ENCODE results near the gene MAU2. TPM values are rescaled to one million over a fixed set of nuclear protein-coding genes. Genes with fewer than 3 reads are reported as not detected.

Gene MAU2
- total and polyA plus RNA-seq, 2 donors (not counting 1 experiment from before 2014, with no cell fraction given): 11.1 to 29.4 TPM

- H3K27me3 ChIP-seq (ENCODE audit: control insufficient read depth, insufficient read depth, low read length): no peaks in the 10 kb centered on the region
- H3K4me2 ChIP-seq (ENCODE audit: extremely low read depth, insufficient read depth, low read length): no peak overlapping the region
- no peaks in the 10 kb centered on the region for H3K9me3 ChIP-seq (ENCODE audit: control insufficient read depth, insufficient read depth, low read depth, low read length)
- no peak overlapping the region for H3K27ac ChIP-seq (ENCODE audit: insufficient read depth, low read length)
- no peak overlapping the region for H3K4me3 ChIP-seq (replicated peaks in 1 of 4; ENCODE audit: control extremely low read depth in 1 of 4, insufficient read depth in 1 of 4, low read depth in 3 of 4, low read length in 4 of 4)
- no peaks in the 10 kb centered on the region for H3K79me2 ChIP-seq (ENCODE audit: control insufficient read depth, insufficient read depth, low read length)
- no peaks in the 10 kb centered on the region for H4K20me1 ChIP-seq (ENCODE audit: control insufficient read depth, extremely low read depth, insufficient read depth, low read length)
- H3K4me1 ChIP-seq (ENCODE audit: control insufficient read depth, extremely low read depth, insufficient read depth, low read length): no peaks in the 10 kb centered on the region
- DNase-seq (ENCODE audit: low read depth in 2 of 2): no peak
- H2AFZ ChIP-seq (ENCODE audit: low read length): no peak overlapping the region
- peaks cover 40% of the 10 kb centered on the region for H3K36me3 ChIP-seq (ENCODE audit: control insufficient read depth, insufficient read depth, low read length)
- H3K9ac ChIP-seq (ENCODE audit: insufficient read depth, low read length): no peak overlapping the region
- TF ChIP-seq, protein P1, sequence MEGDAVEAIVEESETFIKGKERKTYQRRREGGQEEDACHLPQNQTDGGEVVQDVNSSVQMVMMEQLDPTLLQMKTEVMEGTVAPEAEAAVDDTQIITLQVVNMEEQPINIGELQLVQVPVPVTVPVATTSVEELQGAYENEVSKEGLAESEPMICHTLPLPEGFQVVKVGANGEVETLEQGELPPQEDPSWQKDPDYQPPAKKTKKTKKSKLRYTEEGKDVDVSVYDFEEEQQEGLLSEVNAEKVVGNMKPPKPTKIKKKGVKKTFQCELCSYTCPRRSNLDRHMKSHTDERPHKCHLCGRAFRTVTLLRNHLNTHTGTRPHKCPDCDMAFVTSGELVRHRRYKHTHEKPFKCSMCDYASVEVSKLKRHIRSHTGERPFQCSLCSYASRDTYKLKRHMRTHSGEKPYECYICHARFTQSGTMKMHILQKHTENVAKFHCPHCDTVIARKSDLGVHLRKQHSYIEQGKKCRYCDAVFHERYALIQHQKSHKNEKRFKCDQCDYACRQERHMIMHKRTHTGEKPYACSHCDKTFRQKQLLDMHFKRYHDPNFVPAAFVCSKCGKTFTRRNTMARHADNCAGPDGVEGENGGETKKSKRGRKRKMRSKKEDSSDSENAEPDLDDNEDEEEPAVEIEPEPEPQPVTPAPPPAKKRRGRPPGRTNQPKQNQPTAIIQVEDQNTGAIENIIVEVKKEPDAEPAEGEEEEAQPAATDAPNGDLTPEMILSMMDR (conservative IDR thresholded peaks at IDR 0.05 in 1 of 2, IDR thresholded peaks at IDR 0.05 in 1 of 2; ENCODE audit: low read depth in 1 of 2, low read length in 2 of 2): no peak
- TF ChIP-seq EZH2 (IDR thresholded peaks at IDR 0.05; ENCODE audit: low read length, missing control alignments): no peak
Measured at GRCh38 chr19:19352823-19353222, 32.2 kb downstream of the MAU2 start.

- no peaks in the 10 kb centered on the region for H4K20me1 ChIP-seq (ENCODE audit: control insufficient read depth, extremely low read depth, insufficient read depth, low read length)
- no peaks in the 10 kb centered on the region for H3K9me3 ChIP-seq (ENCODE audit: control insufficient read depth, insufficient read depth, low read depth, low read length)
- DNase-seq (ENCODE audit: low read depth in 2 of 2): no peak
Measured at GRCh38 chr19:19354007-19354406, 33.4 kb downstream of the MAU2 start.

GRCh38 chr19:19354932-19355331 lies 34.3 kb downstream of the MAU2 start:
- H3K4me3 ChIP-seq (replicated peaks in 1 of 4; ENCODE audit: control extremely low read depth in 1 of 4, insufficient read depth in 1 of 4, low read depth in 3 of 4, low read length in 4 of 4): no peak overlapping the region
- H2AFZ ChIP-seq (ENCODE audit: low read length): no peak overlapping the region
- H3K4me2 ChIP-seq (ENCODE audit: extremely low read depth, insufficient read depth, low read length): no peak overlapping the region
- H3K9me3 ChIP-seq (ENCODE audit: control insufficient read depth, insufficient read depth, low read depth, low read length): no peaks in the 10 kb centered on the region
- H3K27ac ChIP-seq (ENCODE audit: insufficient read depth, low read length): no peak overlapping the region
- DNase-seq (ENCODE audit: low read depth in 2 of 2): no peak
- no peaks in the 10 kb centered on the region for H4K20me1 ChIP-seq (ENCODE audit: control insufficient read depth, extremely low read depth, insufficient read depth, low read length)
- H3K4me1 ChIP-seq (ENCODE audit: control insufficient read depth, extremely low read depth, insufficient read depth, low read length): no peaks in the 10 kb centered on the region
- H3K36me3 ChIP-seq (ENCODE audit: control insufficient read depth, insufficient read depth, low read length): peaks cover 27% of the 10 kb centered on the region
- H3K9ac ChIP-seq (ENCODE audit: insufficient read depth, low read length): no peak overlapping the region
- H3K79me2 ChIP-seq (ENCODE audit: control insufficient read depth, insufficient read depth, low read length): no peaks in the 10 kb centered on the region
- no peaks in the 10 kb centered on the region for H3K27me3 ChIP-seq (ENCODE audit: control insufficient read depth, insufficient read depth, low read length)
- no peak for TF ChIP-seq EZH2 (IDR thresholded peaks at IDR 0.05; ENCODE audit: low read length, missing control alignments)
- TF ChIP-seq, protein P1 (conservative IDR thresholded peaks at IDR 0.05 in 1 of 2, IDR thresholded peaks at IDR 0.05 in 1 of 2; ENCODE audit: low read depth in 1 of 2, low read length in 2 of 2): no peak

More at GRCh38 chr19:19354007-19354406, 33.4 kb downstream of the MAU2 start:
- Histone ChIP-seq H3K4me1 (ENCODE audit: control insufficient read depth, extremely low read depth, insufficient read depth, low read length) (no peaks in the 10 kb centered on the region), H2AFZ (ENCODE audit: low read length) (no peak overlapping the region), H3K4me3 (replicated peaks in 1 of 4; ENCODE audit: control extremely low read depth in 1 of 4, insufficient read depth in 1 of 4, low read depth in 3 of 4, low read length in 4 of 4) (no peak overlapping the region), H3K27ac (ENCODE audit: insufficient read depth, low read length) (no peak overlapping the region), H3K4me2 (ENCODE audit: extremely low read depth, insufficient read depth, low read length) (no peak overlapping the region), H3K36me3 (ENCODE audit: control insufficient read depth, insufficient read depth, low read length) (peaks cover 34% of the 10 kb centered on the region), H3K27me3 (ENCODE audit: control insufficient read depth, insufficient read depth, low read length) (no peaks in the 10 kb centered on the region), H3K9ac (ENCODE audit: insufficient read depth, low read length) (no peak overlapping the region), H3K79me2 (ENCODE audit: control insufficient read depth, insufficient read depth, low read length) (no peaks in the 10 kb centered on the region)
- TF ChIP-seq, protein P1 (conservative IDR thresholded peaks at IDR 0.05 in 1 of 2, IDR thresholded peaks at IDR 0.05 in 1 of 2; ENCODE audit: low read depth in 1 of 2, low read length in 2 of 2): no peak
- TF ChIP-seq EZH2 (IDR thresholded peaks at IDR 0.05; ENCODE audit: low read length, missing control alignments): no peak
